ENCODE measurements around the gene CBARP. TPM values are rescaled to one million over a fixed set of nuclear protein-coding genes. Genes with fewer than 3 reads are reported as not detected.

Gene CBARP
- total and polyA plus RNA-seq, 2 of the 13 experiments (the other 11 are each of a cell fraction or from before 2014, with no cell fraction given): 1.2 to 1.4 TPM

GRCh38 chr19:1262623-1263123 lies 24.9 kb upstream of the CBARP start (continued):
- TF ChIP-seq PLSCR1 (CRISPR knock-in tag; IDR thresholded peaks at IDR 0.05; ENCODE audit: borderline replicate concordance) (no peak), AHDC1 (CRISPR knock-in tag; IDR thresholded peaks at IDR 0.05; ENCODE audit: borderline replicate concordance) (no peak), MTERF4 (CRISPR knock-in tag; IDR thresholded peaks at IDR 0.05) (no peak), HOXD1 (CRISPR knock-in tag; IDR thresholded peaks at IDR 0.05) (0 out of 2 replicates have a peak, but pooled peaks have one; percentile 40), HNRNPL (IDR thresholded peaks at IDR 0.05; ENCODE audit: low read depth, low read length) (peak; percentile 74; the same call in 1 of the 2 replicates), ZNF709 (CRISPR knock-in tag; IDR thresholded peaks at IDR 0.05) (no peak), ZNF280B (CRISPR knock-in tag; IDR thresholded peaks at IDR 0.05; ENCODE audit: borderline replicate concordance) (no peak), MXD1 (CRISPR knock-in tag; IDR thresholded peaks at IDR 0.05) (no peak), ZNF12 (CRISPR knock-in tag; IDR thresholded peaks at IDR 0.05) (no peak), SP140L (CRISPR knock-in tag; IDR thresholded peaks at IDR 0.05; ENCODE audit: borderline replicate concordance) (no peak), GATAD1 (CRISPR knock-in tag; IDR thresholded peaks at IDR 0.05) (no peak), DMAP1 (CRISPR knock-in tag; IDR thresholded peaks at IDR 0.05) (no peak), MAZ (IDR thresholded peaks at IDR 0.05; ENCODE audit: borderline replicate concordance, low read depth, low read length) (peak; percentile 69; the same call in 1 of the 2 replicates), MAZ (CRISPR knock-in tag; IDR thresholded peaks at IDR 0.05; ENCODE audit: low read depth) (0 out of 2 replicates have a peak, but pooled peaks have one; percentile 39), TEF (CRISPR knock-in tag; IDR thresholded peaks at IDR 0.05) (no peak), ZNF816 (CRISPR knock-in tag; IDR thresholded peaks at IDR 0.05; ENCODE audit: borderline replicate concordance) (no peak), ZBTB7B (CRISPR knock-in tag; IDR thresholded peaks at IDR 0.05) (no peak), NR2F2 (IDR thresholded peaks at IDR 0.05; ENCODE audit: borderline replicate concordance, low read depth) (0 out of 2 replicates have a peak, but pooled peaks have one; percentile 26), ZNF557 (CRISPR knock-in tag; IDR thresholded peaks at IDR 0.05) (no peak)
